K562 (cell line): ENCODE measurements around the gene SPAG7. TPM values are rescaled to one million over a fixed set of nuclear protein-coding genes. Genes with fewer than 3 reads are reported as not detected.
A peak's percentile ranks its signal among the peaks of the same experiment; 100 is the strongest.

ENCODE experiments used
- ARID4B ChIP-seq: sonication (generic); formaldehyde crosslinking; IDR thresholded peaks from 2 replicates; pipeline ENCODE4 v1.8.0; 2022; ENCODE audit warnings: mild to moderate bottlenecking, missing genetic modification reagents
- GMEB1 ChIP-seq: fragments of 250-450 bp; sonication (Bioruptor Pico); IDR thresholded peaks from 2 replicates; pipeline ENCODE4 v1.4.0; 2020; ENCODE audit warnings: mild to moderate bottlenecking
- HNRNPK ChIP-seq: fragments of 200-400 bp; formaldehyde crosslinking; IDR thresholded peaks from one replicate; pipeline ENCODE4 v1.6.1; 2018; ENCODE audit warnings: mild to moderate bottlenecking, low read depth, low read length; ENCODE audit not compliant: poor library complexity, severe bottlenecking
- NFIC ChIP-seq: fragments of 450-650 bp; IDR thresholded peaks from 2 replicates; pipeline ENCODE4 v1.6.1; 2017; ENCODE audit warnings: mild to moderate bottlenecking, inconsistent platforms
- RERE ChIP-seq: sonication (generic); formaldehyde crosslinking; IDR thresholded peaks from 2 replicates; pipeline ENCODE4 v1.8.0; 2023; ENCODE audit warnings: missing genetic modification reagents, mild to moderate bottlenecking, borderline replicate concordance
- ZNF253 ChIP-seq: fragments of 250-450 bp; sonication (Bioruptor Pico); conservative IDR thresholded peaks from 2 replicates; pipeline ENCODE4 v1.6.1; 2021; ENCODE audit warnings: mild to moderate bottlenecking
- ZNF584 ChIP-seq: fragments of 200-800 bp; sonication (Bioruptor generic); IDR thresholded peaks from 2 replicates; pipeline ENCODE4 v1.6.1; 2016; ENCODE audit warnings: low read depth, mild to moderate bottlenecking, missing genetic modification characterization, missing compliant biosample characterization
- ZNF609 ChIP-seq: sonication (generic); formaldehyde crosslinking; IDR thresholded peaks from 2 replicates; pipeline ENCODE4 v1.8.1; 2023; ENCODE audit warnings: missing genetic modification reagents, mild to moderate bottlenecking, borderline replicate concordance
- polyA plus RNA-seq, 8 experiments: library from polyadenylated mRNA; depleted of rRNA in 4 of 8; stranded (reverse) in 5 of 8; unstranded in 3 of 8; fragments of >200 nt; fragmentation: Nextera tagmentation in 2 of 8; fragmentation: Illumina TruSeq in 1 of 8; extraction: Ambion mirVana in 2 of 8; extraction: Trizol in 1 of 8; gene quantifications; 2 replicates each; pipeline versions ENCODE4 v1.2.1 to v1.2.3, GENCODE V29; 2011 to 2014; ENCODE audit warnings: inconsistent platforms in 1 of 8, missing spikeins in 1 of 8
- total RNA-seq, 7 experiments: library from RNA; depleted of rRNA in 6 of 7; stranded (reverse); fragments of >200 nt in 6 of 7; fragmentation: Illumina TruSeq in 2 of 7; extraction: Trizol in 2 of 7; gene quantifications; 2 replicates each; pipeline versions ENCODE4 v1.2.1 to v1.2.3, GENCODE V29; 2011 to 2021; ENCODE audit warnings: low replicate concordance in 1 of 7

Gene SPAG7
- total and polyA plus RNA-seq, 9 of the 15 experiments (the other 6 are each of a cell fraction or from before 2014, with no cell fraction given) = 5.6 to 53.5 (median 36.3) TPM

- TF ChIP-seq ZNF609 (CRISPR knock-in tag) = no peak
- peak; percentile 88 for TF ChIP-seq GMEB1 (CRISPR knock-in tag)
- no peak for TF ChIP-seq RERE
- TF ChIP-seq ARID4B (CRISPR knock-in tag) = peak; percentile 35; the same call in 1 of the 2 replicates
- no peak for TF ChIP-seq ZNF584 (CRISPR knock-in tag)
- no peak; the same call in 1 of the 2 replicates for TF ChIP-seq NFIC
- TF ChIP-seq ZNF253 (CRISPR knock-in tag) = no peak
- TF ChIP-seq HNRNPK = no peak
These were observed 27.6 kb downstream of the SPAG7 start, which contains the start of the genes RNF167 and SLC25A11 (continued) for GRCh38 chr17:4939796-4940554.
